ENCODE data around the gene NLK. TPM values are rescaled to one million over a fixed set of nuclear protein-coding genes. Genes with fewer than 3 reads are reported as not detected.

Gene NLK
- total RNA-seq, 1 donor: 10.5 TPM

- Histone ChIP-seq H3K4me3 (ENCODE audit: insufficient read depth, low read length) (no peak overlapping the region), H3K27ac (ENCODE audit: low read depth, low read length) (peak overlapping the region; percentile 53), H3K9me3 (ENCODE audit: low read depth, low read length) (no peaks in the 10 kb centered on the region), H2AFZ (ENCODE audit: low read length) (no peak overlapping the region), H3K27me3 (ENCODE audit: insufficient read depth, low read length) (no peaks in the 10 kb centered on the region), H3K4me1 (ENCODE audit: insufficient read depth, low read length) (peaks cover 11% of the 10 kb centered on the region), H3K36me3 (ENCODE audit: insufficient read depth, low read length) (no peaks in the 10 kb centered on the region), H3K79me2 (ENCODE audit: insufficient read depth, low read length) (peaks cover 85% of the 10 kb centered on the region), H4K20me1 (ENCODE audit: insufficient read depth, low read length) (peaks cover 34% of the 10 kb centered on the region), H3K4me2 (ENCODE audit: insufficient read depth, low read length) (peak overlapping the region; percentile 9)
- no peak for DNase-seq (ENCODE audit: insufficient read length, low spot score, missing footprints)
- TF ChIP-seq, protein P1, sequence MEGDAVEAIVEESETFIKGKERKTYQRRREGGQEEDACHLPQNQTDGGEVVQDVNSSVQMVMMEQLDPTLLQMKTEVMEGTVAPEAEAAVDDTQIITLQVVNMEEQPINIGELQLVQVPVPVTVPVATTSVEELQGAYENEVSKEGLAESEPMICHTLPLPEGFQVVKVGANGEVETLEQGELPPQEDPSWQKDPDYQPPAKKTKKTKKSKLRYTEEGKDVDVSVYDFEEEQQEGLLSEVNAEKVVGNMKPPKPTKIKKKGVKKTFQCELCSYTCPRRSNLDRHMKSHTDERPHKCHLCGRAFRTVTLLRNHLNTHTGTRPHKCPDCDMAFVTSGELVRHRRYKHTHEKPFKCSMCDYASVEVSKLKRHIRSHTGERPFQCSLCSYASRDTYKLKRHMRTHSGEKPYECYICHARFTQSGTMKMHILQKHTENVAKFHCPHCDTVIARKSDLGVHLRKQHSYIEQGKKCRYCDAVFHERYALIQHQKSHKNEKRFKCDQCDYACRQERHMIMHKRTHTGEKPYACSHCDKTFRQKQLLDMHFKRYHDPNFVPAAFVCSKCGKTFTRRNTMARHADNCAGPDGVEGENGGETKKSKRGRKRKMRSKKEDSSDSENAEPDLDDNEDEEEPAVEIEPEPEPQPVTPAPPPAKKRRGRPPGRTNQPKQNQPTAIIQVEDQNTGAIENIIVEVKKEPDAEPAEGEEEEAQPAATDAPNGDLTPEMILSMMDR (IDR thresholded peaks at IDR 0.05; ENCODE audit: extremely low read depth, low read depth, low read length): no peak
These were observed 15.3 kb downstream of the NLK start for GRCh38 chr17:28057731-28058246.

- no peaks in the 10 kb centered on the region for H3K36me3 ChIP-seq (ENCODE audit: insufficient read depth, low read length)
- peaks cover 11% of the 10 kb centered on the region for H3K4me1 ChIP-seq (ENCODE audit: insufficient read depth, low read length)
- H3K4me2 ChIP-seq (ENCODE audit: insufficient read depth, low read length): no peak overlapping the region
These were observed 17.2 kb downstream of the NLK start for GRCh38 chr17:28059675-28060074.

DNA sequence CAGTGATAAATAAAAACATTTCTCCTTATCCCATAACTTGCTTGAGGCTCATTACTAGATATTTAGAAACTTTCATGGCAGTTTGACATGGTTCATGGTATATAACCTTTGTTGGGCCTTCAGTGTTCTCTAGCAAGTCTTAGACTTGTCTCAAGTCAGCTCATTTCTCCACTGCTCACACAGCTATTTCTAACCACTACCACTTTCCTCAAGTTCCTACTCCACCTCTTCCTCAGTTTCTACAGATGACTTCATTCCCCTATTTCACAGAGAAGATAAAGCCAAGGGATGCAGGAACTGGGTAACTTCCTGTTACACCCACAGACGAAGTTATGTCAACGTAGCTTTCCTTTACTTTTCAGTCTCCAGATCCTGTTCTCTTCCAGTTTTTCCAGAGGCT lies 23.2 kb downstream of the NLK start:
- Histone ChIP-seq H3K9me3 (ENCODE audit: low read depth, low read length) (no peaks in the 10 kb centered on the region), H3K79me2 (ENCODE audit: insufficient read depth, low read length) (peaks cover 79% of the 10 kb centered on the region), H3K36me3 (ENCODE audit: insufficient read depth, low read length) (no peaks in the 10 kb centered on the region), H2AFZ (ENCODE audit: low read length) (no peak overlapping the region), H3K27me3 (ENCODE audit: insufficient read depth, low read length) (no peaks in the 10 kb centered on the region), H3K4me1 (ENCODE audit: insufficient read depth, low read length) (no peaks in the 10 kb centered on the region), H4K20me1 (ENCODE audit: insufficient read depth, low read length) (peaks cover 9% of the 10 kb centered on the region), H3K27ac (ENCODE audit: low read depth, low read length) (no peak overlapping the region), H3K4me3 (ENCODE audit: insufficient read depth, low read length) (no peak overlapping the region), H3K4me2 (ENCODE audit: insufficient read depth, low read length) (no peak overlapping the region)
- no peak for DNase-seq (ENCODE audit: insufficient read length, low spot score, missing footprints)
- TF ChIP-seq, protein P1 (IDR thresholded peaks at IDR 0.05; ENCODE audit: extremely low read depth, low read depth, low read length): no peak

More at GRCh38 chr17:28059675-28060074, 17.2 kb downstream of the NLK start:
- Histone ChIP-seq H3K4me3 (ENCODE audit: insufficient read depth, low read length) (no peak overlapping the region), H4K20me1 (ENCODE audit: insufficient read depth, low read length) (peaks cover 25% of the 10 kb centered on the region), H3K79me2 (ENCODE audit: insufficient read depth, low read length) (peaks cover 85% of the 10 kb centered on the region), H2AFZ (ENCODE audit: low read length) (no peak overlapping the region), H3K9me3 (ENCODE audit: low read depth, low read length) (no peaks in the 10 kb centered on the region), H3K27me3 (ENCODE audit: insufficient read depth, low read length) (no peaks in the 10 kb centered on the region), H3K27ac (ENCODE audit: low read depth, low read length) (no peak overlapping the region)
- TF ChIP-seq, protein P1 (IDR thresholded peaks at IDR 0.05; ENCODE audit: extremely low read depth, low read depth, low read length): no peak
- no peak for DNase-seq (ENCODE audit: insufficient read length, low spot score, missing footprints)

- TF ChIP-seq, protein P1 (IDR thresholded peaks at IDR 0.05; ENCODE audit: extremely low read depth, low read depth, low read length): no peak
These were observed 26.6 kb downstream of the NLK start for GRCh38 chr17:28069061-28069460.

More at GRCh38 chr17:28069061-28069460, 26.6 kb downstream of the NLK start:
- H3K36me3 ChIP-seq (ENCODE audit: insufficient read depth, low read length): no peaks in the 10 kb centered on the region
- H3K9me3 ChIP-seq (ENCODE audit: low read depth, low read length): no peaks in the 10 kb centered on the region
- no peak overlapping the region for H3K4me3 ChIP-seq (ENCODE audit: insufficient read depth, low read length)
- no peak for DNase-seq (ENCODE audit: insufficient read length, low spot score, missing footprints)
- no peak overlapping the region for H2AFZ ChIP-seq (ENCODE audit: low read length)
- peaks cover 3% of the 10 kb centered on the region for H4K20me1 ChIP-seq (ENCODE audit: insufficient read depth, low read length)
- peaks cover 80% of the 10 kb centered on the region for H3K79me2 ChIP-seq (ENCODE audit: insufficient read depth, low read length)
- H3K4me1 ChIP-seq (ENCODE audit: insufficient read depth, low read length): no peaks in the 10 kb centered on the region
- no peaks in the 10 kb centered on the region for H3K27me3 ChIP-seq (ENCODE audit: insufficient read depth, low read length)
- no peak overlapping the region for H3K27ac ChIP-seq (ENCODE audit: low read depth, low read length)
- no peak overlapping the region for H3K4me2 ChIP-seq (ENCODE audit: insufficient read depth, low read length)

Data from osteoblast (primary cell).